ENCODE results near the gene PCYT2. TPM values are rescaled to one million over a fixed set of nuclear protein-coding genes. Genes with fewer than 3 reads are reported as not detected.

Gene PCYT2
- total RNA-seq, 2 experiments from 2014 or later = 15.9 to 16.6 TPM

- Mint-ChIP-seq H3K27ac (no peak overlapping the region), H3K27me3 (ENCODE audit: low read depth) (peaks cover 6% of the 10 kb centered on the region), H3K36me3 (ENCODE audit: low read depth) (peaks cover under 1% of the 10 kb centered on the region), H3K4me1 (ENCODE audit: low read depth) (peaks cover 12% of the 10 kb centered on the region), H3K4me3 (no peak overlapping the region), H3K9me3 (no peaks in the 10 kb centered on the region)
- intact Hi-C loops (cut with micrococcal nuclease) = no loop called here
- CTCF ChIA-PET = no interaction called here
- DNase-seq = no peak
These were observed 5.2 kb downstream of the PCYT2 start for GRCh38 chr17:81905993-81906392.

GRCh38 chr17:81905424-81905875 is 5.7 kb downstream of the PCYT2 start:
- peaks cover 3% of the 10 kb centered on the region for H3K36me3 Mint-ChIP-seq (ENCODE audit: low read depth)
- H3K4me1 Mint-ChIP-seq (ENCODE audit: low read depth) = peaks cover 13% of the 10 kb centered on the region
- intact Hi-C loops (cut with micrococcal nuclease) = no loop called here
- H3K4me3 Mint-ChIP-seq = no peak overlapping the region
- H3K27me3 Mint-ChIP-seq (ENCODE audit: low read depth) = peaks cover 9% of the 10 kb centered on the region
- H3K27ac Mint-ChIP-seq = no peak overlapping the region
- CTCF ChIA-PET = no interaction called here
- DNase-seq = no peak
- H3K9me3 Mint-ChIP-seq = no peaks in the 10 kb centered on the region

GRCh38 chr17:81904600-81905423 is 6.4 kb downstream of the PCYT2 start:
- CTCF ChIA-PET = no interaction called here
- intact Hi-C loops (cut with micrococcal nuclease) = no loop called here
- Mint-ChIP-seq H3K27me3 (ENCODE audit: low read depth) (peaks cover 9% of the 10 kb centered on the region), H3K4me3 (no peak overlapping the region), H3K9me3 (no peaks in the 10 kb centered on the region), H3K36me3 (ENCODE audit: low read depth) (peaks cover 10% of the 10 kb centered on the region), H3K27ac (no peak overlapping the region), H3K4me1 (ENCODE audit: low read depth) (peaks cover 8% of the 10 kb centered on the region)
- no peak for DNase-seq

- Mint-ChIP-seq H3K36me3 (ENCODE audit: low read depth) (peaks cover 11% of the 10 kb centered on the region), H3K27ac (no peak overlapping the region), H3K27me3 (ENCODE audit: low read depth) (peaks cover 9% of the 10 kb centered on the region), H3K4me3 (no peak overlapping the region), H3K4me1 (ENCODE audit: low read depth) (peaks cover 8% of the 10 kb centered on the region), H3K9me3 (no peaks in the 10 kb centered on the region)
- DNase-seq = no peak
- intact Hi-C loops (cut with micrococcal nuclease) = no loop called here
- CTCF ChIA-PET = no interaction called here
These were observed 7.2 kb downstream of the PCYT2 start for GRCh38 chr17:81903896-81904599.

- peaks cover 16% of the 10 kb centered on the region for H3K36me3 Mint-ChIP-seq (ENCODE audit: low read depth)
- H3K4me1 Mint-ChIP-seq (ENCODE audit: low read depth) = peaks cover 8% of the 10 kb centered on the region
- no peak for DNase-seq
- intact Hi-C loops (cut with micrococcal nuclease) = no loop called here
- no peak overlapping the region for H3K27ac Mint-ChIP-seq
- CTCF ChIA-PET = no interaction called here
- H3K9me3 Mint-ChIP-seq = no peaks in the 10 kb centered on the region
- no peak overlapping the region for H3K4me3 Mint-ChIP-seq
- H3K27me3 Mint-ChIP-seq (ENCODE audit: low read depth) = peaks cover 9% of the 10 kb centered on the region
These were observed 7.8 kb downstream of the PCYT2 start for GRCh38 chr17:81903415-81903831.

GRCh38 chr17:81902653-81903414 is 8.4 kb downstream of the PCYT2 start:
- Mint-ChIP-seq H3K9me3 (no peaks in the 10 kb centered on the region), H3K27me3 (ENCODE audit: low read depth) (peaks cover 9% of the 10 kb centered on the region), H3K36me3 (ENCODE audit: low read depth) (peaks cover 20% of the 10 kb centered on the region), H3K27ac (no peak overlapping the region), H3K4me3 (no peak overlapping the region), H3K4me1 (ENCODE audit: low read depth) (peaks cover 8% of the 10 kb centered on the region)
- no peak for DNase-seq
- CTCF ChIA-PET = no interaction called here
- intact Hi-C loops (cut with micrococcal nuclease) = no loop called here

GRCh38 chr17:81902023-81902652 is 9.1 kb downstream of the PCYT2 start, which contains the start of gene NPB:
Gene NPB (plus strand): TSS chr17:81902238. CDS start chr17:81902278, 40 bp downstream.
- no peak within 1 kb of the TSS for H3K4me3 Mint-ChIP-seq
- H3K9me3 Mint-ChIP-seq = no peaks in the 10 kb centered on the region

GRCh38 chr17:81901167-81902022 is 9.8 kb downstream of the PCYT2 start:
- no peak overlapping the region for H3K4me3 Mint-ChIP-seq
- peaks cover 8% of the 10 kb centered on the region for H3K4me1 Mint-ChIP-seq (ENCODE audit: low read depth)

More at GRCh38 chr17:81902023-81902652, 9.1 kb downstream of the PCYT2 start, which contains the start of gene NPB:
- H3K36me3 Mint-ChIP-seq (ENCODE audit: low read depth) = peaks cover 22% of the 10 kb centered on the region
- no peak within 1 kb of the TSS for H3K27ac Mint-ChIP-seq
- peaks cover 9% of the 10 kb centered on the region for H3K27me3 Mint-ChIP-seq (ENCODE audit: low read depth)
- peaks cover 8% of the 10 kb centered on the region for H3K4me1 Mint-ChIP-seq (ENCODE audit: low read depth)
- CTCF ChIA-PET = no interaction called here
- intact Hi-C loops (cut with micrococcal nuclease) = no loop called here
- DNase-seq = no peak

GRCh38 chr17:81900181-81900820 is 10.9 kb downstream of the PCYT2 start:
- Mint-ChIP-seq H3K4me1 (ENCODE audit: low read depth) (peaks cover 8% of the 10 kb centered on the region), H3K4me3 (no peak overlapping the region), H3K9me3 (no peaks in the 10 kb centered on the region), H3K27ac (no peak overlapping the region), H3K36me3 (ENCODE audit: low read depth) (peaks cover 27% of the 10 kb centered on the region), H3K27me3 (ENCODE audit: low read depth) (peaks cover 9% of the 10 kb centered on the region)
- intact Hi-C loops (cut with micrococcal nuclease) = no loop called here
- no peak for DNase-seq
- CTCF ChIA-PET = no interaction called here

More at GRCh38 chr17:81901167-81902022, 9.8 kb downstream of the PCYT2 start:
- Mint-ChIP-seq H3K27me3 (ENCODE audit: low read depth) (peaks cover 9% of the 10 kb centered on the region), H3K36me3 (ENCODE audit: low read depth) (peaks cover 22% of the 10 kb centered on the region), H3K9me3 (no peaks in the 10 kb centered on the region), H3K27ac (no peak overlapping the region)
- intact Hi-C loops (cut with micrococcal nuclease) = no loop called here
- no peak for DNase-seq
- CTCF ChIA-PET = no interaction called here

- CTCF ChIA-PET = interaction anchor here (1.1 kb wide), 1 partner anchor 10 kb away, joined by 3 read pairs; no protein-coding TSS in a partner anchor
- Mint-ChIP-seq H3K4me1 (ENCODE audit: low read depth) (peaks cover 8% of the 10 kb centered on the region), H3K36me3 (ENCODE audit: low read depth) (peaks cover 28% of the 10 kb centered on the region), H3K27ac (no peak overlapping the region), H3K9me3 (no peaks in the 10 kb centered on the region), H3K27me3 (ENCODE audit: low read depth) (peaks cover 9% of the 10 kb centered on the region), H3K4me3 (no peak overlapping the region)
- intact Hi-C loops (cut with micrococcal nuclease) = no loop called here
- no peak for DNase-seq
These were observed 11.6 kb downstream of the PCYT2 start for GRCh38 chr17:81899514-81900166.

Data from activated naive CD4-positive, alpha-beta T cell treated with anti-CD3 and anti-CD28 coated beads for 36 hours (primary cell).